GM21381 (cell line): Measurements from ENCODE around the gene LZTR1.
"Not testable (repeated sequence)": the region's sequence is repeated elsewhere in the genome, so short reads cannot be mapped to it uniquely, and the experiment has no call there.

ENCODE experiments used
- ATAC-seq: cut with Tn5 transposase; IDR thresholded peaks from one replicate; pipeline ENCODE4 v1.9.1; 2021; ENCODE audit warnings: mild to moderate bottlenecking, moderate library complexity; ENCODE audit not compliant: unreplicated experiment

Gene LZTR1

DNA sequence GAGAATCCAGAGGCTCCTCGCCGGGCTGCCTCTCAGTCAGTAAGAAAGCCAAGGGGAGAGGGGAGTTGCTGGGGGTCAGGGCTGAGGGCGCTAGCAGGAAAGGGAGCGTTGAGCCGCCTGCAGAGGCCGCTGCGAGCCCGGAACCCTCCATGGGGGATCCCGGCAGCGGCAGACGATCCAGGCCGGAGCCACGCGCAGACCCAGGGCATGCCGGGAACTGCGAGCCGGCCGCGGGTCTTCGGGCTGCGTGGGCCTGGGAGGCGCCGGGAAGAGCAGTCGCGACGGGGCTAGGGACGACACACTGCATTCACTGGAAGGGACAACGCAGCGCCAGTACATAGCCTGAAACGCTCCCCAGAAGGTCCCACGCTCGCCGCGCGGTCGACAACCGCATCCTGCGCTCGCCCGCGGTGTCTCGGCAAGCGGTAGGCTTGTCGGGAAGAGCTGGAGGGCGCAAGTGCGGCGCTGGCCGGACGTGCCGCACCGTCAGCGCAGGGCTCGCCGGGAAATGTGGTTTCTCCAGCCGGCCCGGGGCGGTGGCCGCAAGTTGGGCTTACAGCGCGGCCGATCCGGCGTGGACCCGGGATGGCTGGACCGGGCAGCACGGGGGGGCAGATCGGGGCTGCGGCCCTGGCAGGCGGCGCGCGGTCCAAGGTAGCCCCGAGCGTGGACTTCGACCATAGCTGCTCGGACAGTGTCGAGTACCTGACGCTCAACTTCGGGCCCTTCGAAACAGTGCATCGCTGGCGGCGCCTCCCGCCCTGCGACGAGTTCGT is at the start of gene LZTR1:
TSS of gene LZTR1 (plus strand) at position 511 of the 776 bp plus-strand sequence. CDS start at position 586, 75 bp downstream.
- peak; percentile 77 for ATAC-seq

- ATAC-seq: no peak
These were observed 48.2 kb upstream of the LZTR1 start for GRCh38 chr22:20933910-20934309.

DNA sequence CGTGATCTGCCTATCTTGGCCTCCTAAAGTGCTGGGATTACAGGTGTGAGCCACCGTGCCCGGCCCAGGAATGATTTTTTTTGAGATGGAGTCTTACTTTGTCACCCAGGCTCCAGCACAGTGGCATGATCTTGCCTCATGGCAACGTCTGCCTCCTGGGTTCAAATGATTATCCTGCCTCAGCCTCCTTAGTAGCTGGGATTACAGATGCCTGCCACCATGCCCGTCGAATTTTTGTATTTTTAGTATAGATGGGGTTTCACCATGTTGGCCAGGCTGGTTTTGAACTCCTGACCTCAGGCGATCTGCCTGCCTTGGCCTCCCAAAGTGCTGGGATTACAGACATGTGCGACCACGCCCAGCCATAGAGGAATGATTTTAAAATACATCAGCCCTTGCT is 47.0 kb upstream of the LZTR1 start:
- not testable (repeated sequence) for ATAC-seq

GRCh38 chr22:20935780-20936539 is 46.1 kb upstream of the LZTR1 start:
- not testable (repeated sequence) for ATAC-seq

DNA sequence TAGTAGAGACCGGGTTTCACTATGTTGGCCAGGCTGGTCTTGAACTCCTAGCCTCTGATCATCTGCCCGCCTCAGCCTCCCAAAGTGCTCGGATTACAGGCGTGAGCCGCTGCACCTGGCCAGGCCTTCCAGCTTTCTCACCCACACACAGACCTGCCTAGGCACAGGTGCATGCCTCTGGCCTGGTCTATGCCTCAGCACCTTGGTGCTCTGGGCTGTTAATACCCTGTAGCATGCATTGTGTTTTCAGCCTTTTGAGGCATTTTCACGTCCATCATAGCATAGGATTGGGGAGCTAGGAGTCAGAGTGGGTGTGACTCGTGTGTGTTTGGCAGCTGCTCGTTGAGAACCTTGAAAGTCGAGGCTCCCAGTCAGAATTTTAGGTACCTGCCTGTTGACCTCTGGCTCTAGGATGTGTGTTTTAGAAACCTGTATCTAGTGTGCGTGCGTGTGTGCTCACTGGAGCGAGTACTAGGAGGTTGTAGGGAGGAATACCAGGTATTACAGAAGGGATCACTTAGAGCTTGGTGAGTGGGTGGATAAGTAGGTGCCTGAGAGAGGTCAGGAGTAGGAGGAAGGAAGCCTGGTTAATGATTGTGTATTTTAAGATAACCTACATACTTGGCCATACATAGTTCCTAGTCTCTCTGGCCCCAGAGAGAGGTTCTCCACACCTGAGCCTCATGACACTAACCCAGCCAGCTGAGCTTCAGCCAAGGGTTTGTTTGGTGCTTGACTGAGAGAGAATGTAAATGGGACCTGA is 44.9 kb upstream of the LZTR1 start:
- ATAC-seq: no peak

DNA sequence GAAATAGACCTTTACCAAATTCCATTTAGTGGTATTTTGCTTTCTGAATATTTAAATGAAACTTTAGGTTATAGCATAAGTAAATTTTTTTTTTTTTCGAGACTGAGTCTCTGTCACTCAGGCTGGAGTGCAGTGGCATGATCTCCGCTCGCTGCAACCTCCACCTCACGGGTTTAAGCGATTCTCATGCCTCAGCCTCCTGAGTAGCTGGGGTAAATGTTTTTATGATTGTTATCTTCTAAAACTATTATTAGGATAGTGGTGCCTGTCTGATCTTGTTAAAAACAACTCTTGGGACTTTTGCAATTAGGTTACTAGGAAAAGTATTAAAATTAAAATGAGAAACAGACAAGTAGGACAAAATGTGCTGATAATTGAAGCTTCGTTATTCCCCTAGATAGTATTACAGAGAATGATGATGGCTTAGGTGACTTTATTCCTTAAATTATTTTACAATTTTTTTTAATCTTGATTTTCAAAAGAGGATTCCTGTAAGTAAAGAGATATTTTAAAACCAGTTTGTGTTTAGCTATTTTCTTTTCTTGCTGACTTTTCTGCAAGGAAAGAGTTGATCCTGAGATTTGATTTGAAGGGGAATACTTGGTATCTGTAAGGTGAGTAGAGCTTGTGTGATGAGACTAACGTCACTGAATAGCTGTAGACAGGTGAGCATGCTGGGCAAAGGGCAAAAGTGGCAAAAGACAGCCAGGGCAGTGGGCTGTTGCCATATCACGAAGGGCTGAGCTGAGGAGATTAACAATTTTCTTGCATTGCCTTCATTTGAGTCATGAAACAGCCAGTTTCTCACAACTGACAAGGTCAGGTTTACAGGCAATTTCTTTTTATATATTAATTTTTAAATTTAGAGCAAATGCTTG is 44.1 kb upstream of the LZTR1 start:
- ATAC-seq: no peak

DNA sequence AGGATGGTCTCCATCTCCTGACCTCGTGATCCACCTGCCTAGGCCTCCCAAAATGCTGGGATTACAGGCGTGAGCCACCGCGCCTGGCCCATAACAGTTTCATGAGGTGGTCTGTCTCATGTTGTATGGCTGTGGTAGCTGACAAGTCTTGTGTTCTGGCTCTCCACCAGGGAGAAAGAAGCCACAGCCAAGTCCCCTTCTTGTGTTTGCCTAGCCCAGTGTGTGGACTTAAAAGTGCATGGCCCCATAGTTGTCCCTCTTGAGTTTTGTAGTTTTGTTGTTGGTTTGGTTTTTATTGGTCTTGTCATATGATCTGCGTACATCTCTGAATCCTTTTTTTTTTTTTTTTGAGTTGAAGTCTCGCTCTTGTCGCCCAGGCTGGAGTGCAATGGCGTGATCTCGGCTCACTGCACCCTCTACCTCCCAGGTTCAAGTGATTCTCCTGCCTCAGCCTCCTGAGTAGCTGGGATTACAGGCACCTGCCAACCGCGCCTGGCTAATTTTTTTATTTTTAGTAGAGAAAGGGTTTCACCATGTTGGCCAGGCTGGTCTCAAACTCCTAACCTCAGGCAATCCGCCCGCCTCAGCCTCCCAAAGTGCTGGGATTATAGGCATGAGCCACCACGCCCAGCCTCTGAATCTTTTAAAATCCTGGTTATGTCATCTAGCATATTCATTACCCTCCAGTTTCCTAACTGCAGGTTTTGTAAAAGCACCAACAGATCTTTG is 42.5 kb upstream of the LZTR1 start:
- not testable (repeated sequence) for ATAC-seq

DNA sequence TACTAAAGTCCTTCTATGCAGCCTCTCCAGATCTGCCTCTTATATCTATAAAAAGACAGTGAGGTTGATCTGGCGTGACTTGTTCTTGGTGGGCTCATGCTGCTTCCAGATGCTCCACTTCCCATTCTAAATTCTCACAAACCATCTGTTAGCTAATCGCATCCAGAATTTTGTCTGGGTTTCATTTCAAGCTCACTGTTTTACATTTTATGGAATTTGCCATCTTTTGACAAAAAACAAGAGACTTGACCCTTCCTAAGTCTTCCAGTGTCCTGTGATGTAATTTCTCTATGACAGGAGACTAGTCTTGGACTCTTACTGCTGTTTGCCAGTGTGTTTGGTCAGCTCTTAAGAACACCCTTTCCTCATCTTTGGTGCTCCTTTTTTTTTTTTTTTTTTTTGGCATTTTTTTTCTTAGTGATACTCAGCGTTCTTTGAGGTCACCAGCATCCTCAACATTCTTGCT is 41.9 kb upstream of the LZTR1 start:
- ATAC-seq: no peak

DNA sequence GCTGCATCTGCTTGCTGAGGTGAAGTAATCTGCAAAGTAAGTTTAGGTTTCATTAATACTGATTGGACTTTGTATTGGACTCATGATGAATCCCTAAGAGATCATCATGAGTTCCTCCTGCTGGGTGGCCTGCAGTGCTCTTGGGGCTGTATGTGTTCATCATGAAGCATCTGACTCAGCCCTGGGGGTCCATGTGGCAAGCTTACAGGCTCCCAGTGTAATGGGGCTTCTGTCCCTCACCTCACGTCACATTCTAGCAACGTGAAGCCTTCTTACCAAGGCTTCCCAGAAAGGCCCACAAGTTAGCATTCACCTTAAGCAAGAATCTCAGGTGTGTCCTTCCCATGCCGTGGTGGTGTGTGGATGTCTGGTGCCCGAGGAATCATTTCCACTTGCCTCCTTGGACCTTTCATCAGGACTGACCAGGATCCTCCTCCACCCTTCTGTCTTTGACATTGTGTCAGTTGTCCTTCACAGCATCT is 41.2 kb upstream of the LZTR1 start:
- ATAC-seq: no peak

DNA sequence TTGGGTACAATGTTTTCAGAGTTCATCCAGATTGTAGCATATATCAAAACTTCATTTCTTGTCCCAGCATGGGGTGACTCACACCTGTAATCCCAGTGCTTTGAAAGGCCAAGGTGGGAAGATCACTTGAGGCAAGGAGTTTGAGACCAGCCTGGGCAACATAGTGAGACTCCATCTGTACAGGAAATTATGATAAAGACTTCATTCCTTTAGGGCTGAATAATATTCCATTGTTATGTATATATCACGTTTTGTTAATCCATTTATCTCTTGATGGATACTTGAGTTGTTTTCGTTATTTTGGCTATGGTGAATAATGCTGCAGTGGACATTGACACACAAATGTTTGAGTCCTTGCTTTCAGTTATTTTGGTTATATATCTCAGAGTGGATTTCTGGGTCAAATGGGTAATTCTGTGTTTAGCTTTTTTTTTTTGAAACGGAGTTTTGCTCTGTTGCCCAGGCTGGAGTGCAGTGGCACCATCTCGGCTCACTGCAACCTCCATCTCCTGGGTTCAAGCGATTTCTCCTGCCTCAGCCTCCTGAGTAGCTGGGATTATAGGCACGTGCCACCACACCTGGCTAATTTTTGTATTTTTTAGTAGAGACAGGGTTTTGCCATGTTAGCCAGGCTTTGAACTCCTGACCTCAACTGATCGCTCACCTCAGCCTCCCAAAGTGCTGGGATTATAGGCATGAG is 39.7 kb upstream of the LZTR1 start:
- ATAC-seq: not testable (repeated sequence)

DNA sequence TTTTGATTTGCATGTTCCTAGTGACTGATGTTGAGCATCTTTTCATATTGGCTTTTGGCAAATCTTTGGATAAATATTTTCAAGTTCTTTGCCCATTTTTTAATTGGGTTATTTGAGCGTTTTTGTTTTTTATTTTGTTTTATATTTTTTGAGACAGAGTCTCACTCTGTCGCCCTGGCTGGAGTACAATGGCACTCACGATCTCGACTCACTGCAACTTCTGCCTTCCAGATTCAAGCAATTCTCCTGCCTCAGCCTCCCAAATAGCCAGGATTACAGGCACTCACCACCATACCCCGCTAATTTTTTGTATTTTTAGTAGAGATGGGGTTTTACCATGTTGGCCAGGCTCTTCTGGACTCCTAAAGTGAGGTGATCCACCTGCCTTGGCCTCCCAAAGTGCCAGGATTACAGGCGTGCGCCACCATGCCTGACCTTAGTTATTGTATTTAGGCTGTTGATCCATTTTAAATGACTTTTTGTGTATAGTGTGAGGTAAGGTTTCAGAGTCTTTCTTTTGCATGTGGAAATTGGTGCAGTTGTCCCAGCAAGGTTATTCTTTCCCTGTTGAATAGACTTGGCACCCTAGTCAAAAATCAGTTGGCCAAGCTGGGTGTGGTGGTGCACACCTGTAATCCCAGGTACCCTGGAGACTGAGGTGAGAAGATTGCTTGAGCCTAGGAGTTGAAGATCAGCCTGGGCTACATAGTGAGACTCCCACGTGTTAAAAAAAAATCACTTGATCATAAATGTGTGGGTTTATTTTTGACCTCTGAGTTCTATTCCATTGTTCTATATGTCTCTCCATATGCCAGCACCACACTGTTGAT is 38.8 kb upstream of the LZTR1 start:
- no peak for ATAC-seq

- ATAC-seq: no peak
These were observed 38.1 kb upstream of the LZTR1 start for GRCh38 chr22:20944042-20944441.

- ATAC-seq: no peak
These were observed 36.5 kb upstream of the LZTR1 start for GRCh38 chr22:20945578-20945934.

DNA sequence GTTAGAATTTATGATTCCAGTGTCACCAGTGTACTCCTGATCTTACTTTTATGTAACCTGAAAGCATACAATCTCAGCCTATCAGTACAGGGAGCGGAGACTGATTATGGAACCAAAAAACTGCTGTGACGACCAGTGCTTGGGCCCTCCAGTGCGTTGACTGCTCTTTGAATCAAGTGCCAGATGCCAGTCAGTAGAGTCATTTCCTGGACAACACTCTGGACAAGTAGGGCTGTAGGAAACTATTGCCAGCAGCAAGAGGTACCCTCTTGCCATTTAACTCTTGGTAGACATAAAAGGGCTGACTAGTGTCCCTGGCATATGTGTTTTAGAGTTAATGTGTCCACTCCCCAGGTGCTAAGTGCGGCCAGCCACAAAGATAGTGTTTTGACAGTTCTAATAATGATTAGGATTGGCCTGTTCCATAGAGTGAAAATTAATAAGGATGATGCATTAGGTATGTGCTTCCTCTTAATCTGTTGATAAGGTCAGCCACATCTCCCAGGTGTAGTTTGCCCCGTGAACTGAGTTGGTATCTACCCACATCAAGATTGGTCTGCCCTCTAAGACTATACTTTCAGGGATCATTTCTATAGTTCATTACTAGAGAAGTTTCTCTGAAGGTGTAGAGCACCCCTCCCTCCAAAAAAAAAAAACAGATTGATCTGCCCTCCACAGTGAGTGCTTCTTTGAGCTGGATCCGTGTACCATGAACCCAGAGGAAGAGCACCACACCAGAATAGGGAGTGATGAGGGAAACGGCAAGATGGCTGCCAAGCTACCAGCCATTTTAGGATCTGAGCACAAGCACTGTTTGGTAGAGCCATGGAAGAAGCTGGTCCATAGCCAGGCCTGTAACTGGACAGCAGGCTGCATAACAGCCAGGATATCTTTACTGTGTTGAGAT is 35.8 kb upstream of the LZTR1 start:
- no peak for ATAC-seq

DNA sequence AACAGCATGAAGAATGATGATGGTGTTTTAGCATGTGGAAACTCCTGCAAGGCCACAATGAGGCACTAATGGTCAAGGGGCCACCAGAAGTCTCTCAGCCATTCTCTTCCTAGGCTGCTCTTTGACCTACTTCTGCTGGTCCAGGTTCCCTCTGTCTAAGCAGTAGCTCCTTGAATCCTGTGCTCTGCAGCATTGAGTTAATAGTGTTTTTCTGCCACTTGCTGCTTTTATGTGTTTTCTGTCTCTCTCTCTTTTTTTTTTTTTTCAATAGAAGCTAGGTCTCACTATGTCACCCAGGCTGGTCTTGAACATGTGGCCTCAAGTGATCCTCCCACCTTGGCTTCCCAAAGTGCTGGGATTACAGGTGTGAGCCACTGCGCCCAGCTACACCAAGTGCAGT is 35.1 kb upstream of the LZTR1 start:
- no peak for ATAC-seq

DNA sequence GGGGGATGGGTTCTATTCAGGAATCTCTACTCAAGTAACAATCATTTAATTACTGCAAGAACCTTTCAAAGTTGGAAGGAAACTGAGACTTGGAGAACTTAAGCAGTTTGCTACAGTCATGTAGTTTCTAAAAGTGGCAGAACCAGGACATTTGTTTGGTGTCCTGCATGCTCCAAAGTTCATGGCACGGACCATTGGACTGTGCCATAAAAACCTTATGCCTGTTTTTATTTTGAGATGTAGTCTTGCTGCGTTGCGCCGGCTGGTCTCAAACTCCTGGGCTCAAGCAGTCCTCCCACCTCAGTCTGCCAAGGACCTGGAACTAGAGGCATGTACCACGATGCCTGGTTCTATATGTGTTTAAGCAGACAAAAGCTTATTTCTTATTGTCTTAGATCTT is 33.6 kb upstream of the LZTR1 start:
- ATAC-seq: no peak

DNA sequence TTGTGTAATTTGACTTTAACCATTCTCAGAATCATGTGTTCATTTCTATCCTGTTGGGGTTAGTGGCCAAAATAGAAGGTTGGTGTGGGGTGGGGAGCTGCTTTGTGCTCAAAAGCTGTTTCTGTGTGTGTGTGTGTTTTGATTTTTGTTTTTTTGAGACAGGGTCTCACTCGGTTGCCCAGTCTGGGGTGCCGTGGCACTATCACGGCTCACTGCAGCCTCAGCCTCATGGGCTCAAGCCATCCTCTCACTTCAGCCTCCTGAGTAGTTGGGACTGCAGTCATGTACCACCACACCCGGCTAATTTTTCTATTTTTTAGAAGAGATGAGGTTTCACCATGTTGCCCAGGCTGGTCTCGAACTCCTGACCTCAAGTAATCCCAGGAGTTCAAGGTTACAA is 33.1 kb upstream of the LZTR1 start:
- no peak for ATAC-seq
